ENCODE results near the gene CREB3L4.

DNA sequence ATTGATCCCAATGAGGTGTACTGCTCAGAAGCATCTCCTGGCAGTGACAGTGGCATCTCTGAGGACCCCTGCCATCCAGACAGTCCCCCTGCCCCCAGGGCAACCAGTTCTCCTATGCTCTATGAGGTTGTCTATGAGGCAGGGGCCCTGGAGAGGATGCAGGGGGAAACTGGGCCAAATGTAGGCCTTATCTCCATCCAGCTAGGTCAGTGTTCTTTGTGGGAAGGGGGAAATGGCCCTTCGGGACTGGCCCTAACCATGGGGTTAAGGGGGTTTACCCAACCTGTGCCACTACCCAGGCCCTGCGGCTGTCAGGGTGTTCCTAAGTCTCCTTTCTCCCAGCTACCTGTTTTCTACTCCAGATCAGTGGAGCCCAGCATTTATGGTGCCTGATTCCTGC, 1.3 kb downstream of the CREB3L4 start:
- TF ChIP-seq, protein P1, sequence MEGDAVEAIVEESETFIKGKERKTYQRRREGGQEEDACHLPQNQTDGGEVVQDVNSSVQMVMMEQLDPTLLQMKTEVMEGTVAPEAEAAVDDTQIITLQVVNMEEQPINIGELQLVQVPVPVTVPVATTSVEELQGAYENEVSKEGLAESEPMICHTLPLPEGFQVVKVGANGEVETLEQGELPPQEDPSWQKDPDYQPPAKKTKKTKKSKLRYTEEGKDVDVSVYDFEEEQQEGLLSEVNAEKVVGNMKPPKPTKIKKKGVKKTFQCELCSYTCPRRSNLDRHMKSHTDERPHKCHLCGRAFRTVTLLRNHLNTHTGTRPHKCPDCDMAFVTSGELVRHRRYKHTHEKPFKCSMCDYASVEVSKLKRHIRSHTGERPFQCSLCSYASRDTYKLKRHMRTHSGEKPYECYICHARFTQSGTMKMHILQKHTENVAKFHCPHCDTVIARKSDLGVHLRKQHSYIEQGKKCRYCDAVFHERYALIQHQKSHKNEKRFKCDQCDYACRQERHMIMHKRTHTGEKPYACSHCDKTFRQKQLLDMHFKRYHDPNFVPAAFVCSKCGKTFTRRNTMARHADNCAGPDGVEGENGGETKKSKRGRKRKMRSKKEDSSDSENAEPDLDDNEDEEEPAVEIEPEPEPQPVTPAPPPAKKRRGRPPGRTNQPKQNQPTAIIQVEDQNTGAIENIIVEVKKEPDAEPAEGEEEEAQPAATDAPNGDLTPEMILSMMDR (conservative IDR thresholded peaks at IDR 0.05), result no peak
- TF ChIP-seq EZH2 (IDR thresholded peaks at IDR 0.05; ENCODE audit: low read depth), result no peak
